Raji (cell line): ENCODE data around the gene IQGAP1.

ENCODE experiments used
- POLR2A ChIP-seq: IDR thresholded peaks from 2 replicates; pipeline ENCODE4 v1.6.1; 2011; ENCODE audit warnings: low read depth, low read length, control low read depth; ENCODE audit not compliant: insufficient read depth

The IQGAP1 gene

DNA sequence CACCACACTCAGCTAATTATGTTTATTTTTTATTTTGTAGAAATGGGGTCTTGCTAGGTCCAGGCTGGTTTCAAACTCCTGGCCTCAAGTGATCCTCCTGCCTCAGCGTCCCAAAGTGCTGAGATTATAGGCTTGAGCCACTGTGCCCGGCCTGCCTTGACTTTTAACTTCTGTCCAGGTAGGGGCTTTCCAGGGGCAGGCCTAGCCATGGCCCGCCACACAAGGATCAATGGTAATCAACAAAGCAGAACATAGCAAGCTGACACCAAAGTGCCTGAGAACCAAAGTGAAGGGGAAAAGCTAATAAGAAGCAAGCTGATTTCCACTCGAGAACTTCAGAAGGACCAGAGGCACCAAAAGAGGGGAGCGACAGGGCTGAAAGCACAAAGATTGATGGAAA lies 132.3 kb downstream of the IQGAP1 start:
- no peak for TF ChIP-seq POLR2A

DNA sequence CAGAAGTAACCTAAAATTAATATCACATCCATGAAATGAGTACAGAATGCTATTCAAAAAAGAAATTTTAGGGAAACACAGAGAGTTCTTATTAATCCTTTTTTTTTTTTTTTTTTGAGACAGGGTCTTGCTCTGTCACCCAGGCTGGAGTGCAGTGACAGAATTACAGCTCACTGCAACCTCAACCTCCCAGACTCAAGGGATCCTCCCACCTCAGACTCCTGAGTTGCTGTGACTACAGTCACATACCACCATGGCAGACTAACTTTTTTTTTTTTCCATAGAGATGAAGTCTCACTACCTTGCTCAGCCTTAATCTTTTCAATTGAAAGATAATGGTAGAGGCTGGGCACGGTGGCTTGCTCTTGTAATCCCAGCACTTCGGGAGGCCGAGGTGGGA lies 135.3 kb downstream of the IQGAP1 start:
- TF ChIP-seq POLR2A, result no peak

DNA sequence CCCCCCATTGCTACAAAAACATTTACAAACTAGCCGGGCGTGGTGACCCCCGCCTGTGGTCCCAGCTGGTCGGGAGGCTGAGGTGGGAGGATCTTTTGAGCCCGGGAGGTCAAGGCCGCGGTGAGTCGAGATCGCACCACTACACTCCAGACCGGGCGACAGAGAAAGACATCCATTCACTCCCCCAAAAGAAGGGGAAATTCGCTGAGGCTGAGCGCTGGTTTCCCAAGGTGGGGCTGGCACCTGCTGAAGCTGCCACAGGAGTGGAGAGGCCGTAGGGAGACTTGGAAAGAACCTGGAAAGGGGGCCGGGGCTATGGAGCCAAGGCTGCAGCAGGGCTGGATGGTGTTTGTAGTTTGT lies 140.9 kb downstream of the IQGAP1 start:
- TF ChIP-seq POLR2A, result no peak

DNA sequence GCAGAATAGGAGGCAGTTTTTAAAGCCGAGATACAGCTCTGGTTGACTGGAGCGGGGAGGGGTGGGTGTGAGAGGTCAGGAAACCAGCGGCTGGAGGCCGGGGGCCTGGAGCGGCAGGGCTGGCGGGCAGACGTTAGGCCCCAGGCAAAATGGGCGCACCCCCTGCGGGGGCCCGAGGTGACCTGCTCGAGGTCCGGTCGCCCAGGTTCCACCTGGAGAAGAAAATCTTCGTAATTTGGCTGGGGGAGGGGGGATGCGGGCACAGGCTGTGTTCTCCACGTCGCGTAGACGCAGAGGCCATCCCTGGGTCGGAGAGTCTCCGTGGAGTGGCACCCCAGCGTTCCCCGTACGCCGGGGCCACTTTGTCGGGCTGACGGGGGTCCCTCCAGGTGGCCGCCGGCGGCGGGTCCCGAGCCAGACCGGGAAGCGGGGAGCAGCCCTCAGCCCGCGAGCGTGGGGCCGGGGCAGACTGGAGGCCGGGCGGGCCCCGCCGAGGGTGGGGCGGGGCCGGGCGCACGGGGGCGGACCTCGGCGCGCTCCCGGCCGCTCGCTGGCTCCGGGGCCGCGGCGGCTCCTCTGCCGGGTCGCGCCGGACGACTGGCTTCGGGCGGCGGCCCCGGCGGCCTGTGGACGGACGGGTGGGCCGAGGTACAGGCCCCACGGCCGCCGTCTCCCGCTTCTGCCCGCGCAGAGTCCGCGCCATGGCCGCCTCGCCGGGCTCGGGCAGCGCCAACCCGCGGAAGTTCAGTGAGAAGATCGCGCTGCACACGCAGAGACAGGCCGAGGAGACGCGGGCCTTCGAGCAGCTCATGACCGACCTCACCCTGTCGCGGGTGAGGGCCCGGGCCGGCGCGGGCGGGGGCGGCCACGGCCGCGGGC lies 141.6 kb downstream of the IQGAP1 start, which contains the start of gene CRTC3:
Gene CRTC3 (plus strand): TSS at position 553 of the 879 bp plus-strand sequence. CDS start 149 bp downstream, at position 702.
- TF ChIP-seq POLR2A, result no peak

DNA sequence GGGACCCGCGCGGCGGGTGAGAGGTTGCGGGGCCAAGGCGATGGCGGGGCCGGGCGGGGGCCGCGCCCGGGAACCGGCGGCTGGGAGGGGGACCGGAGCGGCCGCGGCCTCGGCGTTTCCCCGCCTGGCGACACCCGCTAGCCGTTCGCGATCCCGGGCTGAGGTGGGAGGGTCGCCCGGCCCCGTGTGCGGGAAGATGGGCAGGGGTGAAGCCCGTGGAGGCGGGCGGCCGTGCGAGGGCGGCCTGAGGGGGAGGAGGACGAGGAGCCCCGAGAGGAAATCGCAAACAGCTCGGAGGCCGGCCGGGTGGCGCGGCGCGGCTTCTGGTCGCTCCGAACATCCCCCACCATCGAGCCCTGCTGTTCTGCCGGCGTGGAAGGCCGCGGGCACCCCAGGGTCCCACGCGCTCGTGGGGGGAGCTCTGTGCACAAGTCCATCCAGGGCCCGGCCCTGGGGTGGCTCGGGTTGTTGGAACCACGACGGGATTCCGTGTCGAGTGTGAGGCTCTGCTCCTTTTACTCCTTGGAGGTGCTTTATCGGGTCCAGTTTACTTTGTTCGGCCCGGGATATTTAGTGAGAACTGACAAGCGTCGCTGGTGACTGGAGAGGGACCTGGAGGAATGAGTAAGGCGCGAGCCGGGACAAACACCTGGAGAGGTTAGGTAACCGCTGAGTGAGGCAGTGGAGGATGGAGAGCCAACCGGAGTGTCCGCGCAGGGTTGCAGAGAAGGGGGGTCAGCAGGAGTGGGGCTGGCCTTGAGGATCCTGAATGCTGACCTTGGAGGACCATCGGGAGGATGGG lies 142.4 kb downstream of the IQGAP1 start:
- no peak for TF ChIP-seq POLR2A

DNA sequence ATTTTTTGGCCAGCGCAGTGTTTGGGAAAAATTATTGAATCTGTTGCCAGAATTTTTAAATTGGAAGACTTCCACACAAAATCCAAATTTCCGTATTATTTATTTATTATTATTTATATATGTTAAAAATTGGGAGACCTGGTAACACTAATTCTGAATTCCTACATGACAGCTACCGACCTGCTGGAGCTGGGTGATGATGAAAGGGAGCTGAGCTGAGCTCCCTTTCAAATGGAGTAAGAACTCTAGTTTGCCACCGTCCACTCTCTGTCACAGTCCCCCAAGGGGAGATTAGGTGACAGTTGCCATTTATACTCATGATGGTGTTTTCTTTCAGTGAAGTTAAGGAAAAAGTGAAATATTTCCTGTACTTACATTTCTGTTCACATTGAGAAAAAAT lies 143.1 kb downstream of the IQGAP1 start:
- no peak for TF ChIP-seq POLR2A

DNA sequence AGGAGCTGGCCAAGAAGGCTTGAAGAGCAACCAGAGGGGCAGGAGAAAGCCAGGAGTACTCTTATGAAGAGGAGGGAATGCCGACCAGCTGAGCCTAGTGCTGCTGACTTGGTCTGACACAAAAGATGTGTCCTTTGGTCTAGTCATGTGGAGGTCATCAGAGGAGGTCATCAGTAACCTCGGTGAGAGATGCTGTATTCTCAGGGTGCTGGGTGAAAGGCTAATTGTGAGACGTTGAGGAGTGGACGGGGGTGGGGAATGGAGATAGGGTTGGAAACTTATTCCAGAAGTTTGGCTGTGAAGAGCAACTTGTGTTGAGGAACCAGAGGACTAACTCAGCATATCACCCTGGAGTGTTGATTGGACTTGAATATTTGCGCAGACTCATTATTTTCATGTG lies 147.2 kb downstream of the IQGAP1 start:
- TF ChIP-seq POLR2A, result no peak

DNA sequence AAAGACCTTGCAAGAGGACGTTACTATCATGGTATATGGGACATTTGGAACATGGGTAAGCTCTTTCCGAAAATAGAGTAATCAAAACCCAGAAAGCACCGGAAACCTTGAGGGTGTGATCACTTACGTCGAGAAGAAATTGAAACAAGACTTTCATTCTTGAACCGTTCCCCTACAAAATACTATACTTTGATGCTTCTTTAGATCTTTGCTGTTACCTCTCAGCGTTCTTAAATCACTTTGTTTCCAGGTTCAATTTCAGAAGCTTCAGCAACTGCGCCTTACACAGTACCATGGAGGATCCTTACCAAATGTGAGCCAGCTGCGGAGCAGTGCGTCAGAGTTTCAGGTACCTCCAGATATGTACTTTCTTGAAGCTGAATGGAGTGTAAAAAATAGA lies 151.7 kb downstream of the IQGAP1 start:
- TF ChIP-seq POLR2A, result no peak

DNA sequence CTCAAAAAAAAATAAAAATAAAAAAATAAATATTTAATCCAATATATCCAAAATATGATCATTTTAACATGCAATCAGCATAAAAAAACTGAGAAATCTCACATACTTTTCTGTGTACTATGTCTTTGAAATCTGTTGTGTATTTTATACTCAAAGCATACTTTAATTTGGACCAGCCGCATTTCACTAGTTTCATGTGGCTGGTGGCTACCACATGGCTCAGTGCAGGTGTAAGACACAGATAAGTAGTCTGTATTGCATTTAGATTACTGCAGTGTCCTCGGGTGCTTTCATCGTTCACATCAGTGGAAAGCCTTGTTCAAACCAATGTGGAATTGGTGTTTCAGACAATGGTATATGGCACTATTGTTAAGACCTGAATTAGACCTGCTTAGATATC lies 152.7 kb downstream of the IQGAP1 start:
- no peak for TF ChIP-seq POLR2A

DNA sequence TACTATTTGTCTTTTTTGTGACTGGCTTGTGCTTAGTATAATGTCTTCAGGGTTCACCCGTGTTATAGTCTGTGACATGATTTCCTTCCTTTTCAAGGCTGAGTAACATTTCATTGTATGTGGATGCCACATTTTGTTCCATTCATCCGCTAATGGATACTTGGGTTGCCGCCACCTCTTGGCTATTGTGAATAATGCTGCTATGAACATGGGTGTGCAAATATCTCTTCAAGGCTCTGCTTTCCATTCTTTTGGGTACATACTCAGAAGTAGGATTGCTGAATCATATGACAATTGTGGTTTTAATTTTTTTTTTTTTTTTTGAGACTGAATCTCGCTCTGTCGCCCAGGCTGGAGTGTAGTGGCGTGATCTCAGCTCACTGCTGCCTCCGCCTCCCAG lies 157.1 kb downstream of the IQGAP1 start:
- TF ChIP-seq POLR2A, result no peak

DNA sequence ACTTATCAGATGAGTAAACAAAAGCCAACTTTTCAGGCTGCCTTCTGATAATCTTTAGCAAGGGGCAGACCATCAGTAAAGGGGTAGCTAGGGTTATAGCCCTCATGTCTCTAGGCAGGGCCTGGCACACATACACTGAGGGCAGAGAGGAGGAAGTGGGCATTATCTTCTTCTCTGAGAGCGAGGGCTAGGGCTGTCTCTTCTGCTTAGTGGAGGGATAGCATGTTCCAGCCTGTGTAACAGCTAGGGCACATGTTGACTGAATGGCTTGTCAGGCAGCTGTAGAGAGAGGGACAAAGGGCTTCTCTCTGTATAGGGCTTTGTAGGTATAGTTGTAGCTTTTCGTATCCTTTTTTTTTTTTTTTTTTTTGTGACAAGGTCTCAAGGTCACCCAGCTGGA lies 159.5 kb downstream of the IQGAP1 start:
- no peak for TF ChIP-seq POLR2A

DNA sequence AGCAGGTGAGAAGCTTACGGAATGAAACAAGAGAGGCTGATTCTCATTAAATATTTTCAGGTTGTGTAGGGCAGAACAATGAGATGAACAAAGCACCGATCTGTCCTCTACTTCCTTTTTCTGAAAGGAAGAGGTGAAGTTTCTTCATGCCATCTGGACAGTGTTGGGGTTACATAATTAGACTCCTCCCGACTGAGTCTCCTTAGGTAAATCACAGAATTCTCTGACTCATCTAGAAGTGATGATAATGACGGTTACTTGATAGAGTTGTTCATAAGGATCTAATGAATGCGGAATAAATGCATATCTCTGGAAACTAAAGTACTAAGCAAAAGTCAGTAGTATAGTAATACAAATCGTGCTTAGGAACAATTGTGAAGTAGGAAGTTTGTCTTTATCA lies 162.9 kb downstream of the IQGAP1 start:
- TF ChIP-seq POLR2A, result no peak
